Measurements from ENCODE around the gene FLT3LG. TPM values are rescaled to one million over a fixed set of nuclear protein-coding genes. Genes with fewer than 3 reads are reported as not detected.

The FLT3LG gene
- total and polyA plus RNA-seq, 2 of the 8 experiments (the other 6 are each of a cell fraction or from before 2014, with no cell fraction given), result 1.6 to 3.2 TPM

GRCh38 chr19:49438261-49438660, 35.8 kb upstream of the FLT3LG start:
- Histone ChIP-seq H3K56ac (replicated peaks; ENCODE audit: insufficient read length, low read depth, low read length) (no peak overlapping the region), H4K8ac (ENCODE audit: extremely low read depth, insufficient read depth, low read length) (no peak overlapping the region), H2BK5ac (ENCODE audit: low read depth, low read length) (no peak overlapping the region), H3K9me3 (ENCODE audit: insufficient read depth in 2 of 2, low read depth in 1 of 2, low read length in 1 of 2) (no peaks in the 10 kb centered on the region), H3K18ac (ENCODE audit: extremely low read depth, low read length) (no peak overlapping the region), H3K79me2 (ENCODE audit: control insufficient read depth in 1 of 2, insufficient read depth in 2 of 2, low read length in 2 of 2) (no peaks in the 10 kb centered on the region), H3K27ac (ENCODE audit: low read depth, low read length) (no peak overlapping the region), H2BK120ac (replicated peaks; ENCODE audit: low read depth, low read length) (no peak overlapping the region), H2BK20ac (ENCODE audit: low read length) (no peak overlapping the region), H2AK5ac (ENCODE audit: low read depth, low read length) (peak overlapping the region; percentile 53; the same call in 1 of the 2 replicates), H3K27me3 (replicated peaks in 1 of 4; ENCODE audit: control insufficient read depth in 3 of 4, extremely low read depth in 1 of 4, insufficient read depth in 3 of 4, low read length in 3 of 4) (peaks cover 27 to 56% (median 48%) of the 10 kb centered on the region in 4 experiments), H2AFZ (ENCODE audit: low read length) (no peak overlapping the region), H3K79me1 (ENCODE audit: low read depth, low read length) (no peaks in the 10 kb centered on the region), H3K4ac (replicated peaks; ENCODE audit: insufficient read length, low read depth, low read length) (no peak overlapping the region), H4K20me1 (replicated peaks in 1 of 2; ENCODE audit: control insufficient read depth in 1 of 2, insufficient read depth in 2 of 2, low read length in 2 of 2) (no peaks in the 10 kb centered on the region), H3K4me2 (ENCODE audit: insufficient read depth in 1 of 2, low read depth in 2 of 2, low read length in 2 of 2) (no peak overlapping the region), H3K4me1 (replicated peaks in 1 of 4; ENCODE audit: control insufficient read depth in 3 of 4, insufficient read depth in 4 of 4, low read length in 3 of 4) (peaks cover 0 to 13% (median 11%) of the 10 kb centered on the region in 4 experiments; a peak in 5 of 7 replicates), H2BK15ac (ENCODE audit: low read length) (no peak overlapping the region), H3K9ac (replicated peaks in 1 of 4; ENCODE audit: extremely low read depth in 1 of 4, low read depth in 3 of 4, low read length in 3 of 4) (no peak overlapping the region), H4K5ac (ENCODE audit: insufficient read length, low read depth, low read length) (no peak overlapping the region), H3K36me3 (ENCODE audit: control insufficient read depth in 2 of 4, insufficient read depth in 4 of 4, low read length in 3 of 4) (no peaks in the 10 kb centered on the region), H4K91ac (replicated peaks; ENCODE audit: insufficient read length, low read length) (no peak overlapping the region), H3K23ac (ENCODE audit: insufficient read length) (no peak overlapping the region), H2BK12ac (ENCODE audit: low read depth, low read length) (no peak overlapping the region), H3K14ac (ENCODE audit: insufficient read length) (no peak overlapping the region), H3K4me3 (ENCODE audit: extremely low read depth in 1 of 4, insufficient read depth in 2 of 4, low read depth in 3 of 4, low read length in 4 of 4) (no peak overlapping the region), H3K23me2 (ENCODE audit: low read depth, low read length) (peaks cover 20% of the 10 kb centered on the region; the same call in 1 of the 2 replicates)
- DNase-seq (ENCODE audit: low read depth in 1 of 2, low spot score in 2 of 2) (no peak), FAIRE-seq (no peak)
- TF ChIP-seq EP300 (IDR thresholded peaks at IDR 0.05; ENCODE audit: borderline replicate concordance in 1 of 2, low read depth in 2 of 2, low read length in 2 of 2), result peak in 1 of 2 experiments; percentile 90; a peak in 1 of 3 replicates
- no peak for TF ChIP-seq FOSL1 (IDR thresholded peaks at IDR 0.05; ENCODE audit: insufficient read depth, low read depth, low read length)
- no peak for TF ChIP-seq CBX5 (IDR thresholded peaks at IDR 0.05; ENCODE audit: low read depth, low read length)
- TF ChIP-seq RXRA (IDR thresholded peaks at IDR 0.05; ENCODE audit: insufficient read depth, low read depth, low read length), result no peak
- TF ChIP-seq CTBP2 (IDR thresholded peaks at IDR 0.05; ENCODE audit: borderline replicate concordance, insufficient read depth, insufficient read length, low read length), result no peak
- TF ChIP-seq YY1 (IDR thresholded peaks at IDR 0.05; ENCODE audit: low read depth, low read length), result no peak
- 44% methylated on average over 4 of the region's 6 CpGs; no CpG with 5 or more reads in 1 of the 2 experiments for WGBS, 2 experiments (ENCODE audit: extremely low coverage in 1 of 2, insufficient coverage in 1 of 2, insufficient read length in 1 of 2, insufficient replicate concordance in 2 of 2, low coverage in 1 of 2, low lambda C conversion rate in 2 of 2, missing lambda C conversion rate in 1 of 2)
- POLR2A ChIA-PET (ENCODE audit: partially characterized antibody), result no interaction called here
- CTCF ChIA-PET (ENCODE audit: partially characterized antibody), result no interaction called here

All from H1 (cell line).